Measurements from ENCODE around the gene HSPA1A.

DNA sequence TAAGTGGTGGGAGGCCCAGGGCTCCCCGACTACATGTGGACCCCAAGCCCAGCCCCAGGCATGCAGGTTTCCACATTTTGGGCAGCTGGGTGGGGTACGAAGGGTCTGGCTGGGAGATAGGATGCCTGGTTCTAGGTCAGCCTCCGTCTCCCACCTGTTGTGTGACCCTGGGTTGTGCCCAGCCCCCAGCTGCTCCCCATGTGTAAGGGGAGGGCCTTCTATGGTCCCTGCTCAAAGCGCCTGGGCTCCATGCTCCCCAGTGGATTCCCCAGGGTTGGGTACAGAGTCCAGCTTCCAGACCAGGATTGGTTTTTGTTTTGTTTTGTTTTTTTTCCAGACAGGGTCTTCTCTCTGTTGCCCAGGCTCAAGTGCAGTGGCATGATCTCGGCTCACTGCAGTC is 37.1 kb upstream of the HSPA1A start:
- TF ChIP-seq, protein P1, sequence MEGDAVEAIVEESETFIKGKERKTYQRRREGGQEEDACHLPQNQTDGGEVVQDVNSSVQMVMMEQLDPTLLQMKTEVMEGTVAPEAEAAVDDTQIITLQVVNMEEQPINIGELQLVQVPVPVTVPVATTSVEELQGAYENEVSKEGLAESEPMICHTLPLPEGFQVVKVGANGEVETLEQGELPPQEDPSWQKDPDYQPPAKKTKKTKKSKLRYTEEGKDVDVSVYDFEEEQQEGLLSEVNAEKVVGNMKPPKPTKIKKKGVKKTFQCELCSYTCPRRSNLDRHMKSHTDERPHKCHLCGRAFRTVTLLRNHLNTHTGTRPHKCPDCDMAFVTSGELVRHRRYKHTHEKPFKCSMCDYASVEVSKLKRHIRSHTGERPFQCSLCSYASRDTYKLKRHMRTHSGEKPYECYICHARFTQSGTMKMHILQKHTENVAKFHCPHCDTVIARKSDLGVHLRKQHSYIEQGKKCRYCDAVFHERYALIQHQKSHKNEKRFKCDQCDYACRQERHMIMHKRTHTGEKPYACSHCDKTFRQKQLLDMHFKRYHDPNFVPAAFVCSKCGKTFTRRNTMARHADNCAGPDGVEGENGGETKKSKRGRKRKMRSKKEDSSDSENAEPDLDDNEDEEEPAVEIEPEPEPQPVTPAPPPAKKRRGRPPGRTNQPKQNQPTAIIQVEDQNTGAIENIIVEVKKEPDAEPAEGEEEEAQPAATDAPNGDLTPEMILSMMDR (conservative IDR thresholded peaks at IDR 0.05; ENCODE audit: low read length) = no peak
- no peak for TF ChIP-seq EZH2phosphoT487 (IDR thresholded peaks at IDR 0.05; ENCODE audit: borderline replicate concordance, low read depth, low read length)

Data from OCI-LY7 (cell line).